HL-60 (cell line): ENCODE data around the gene FUT6.

Experiments used
- DNase-seq, 2 experiments: peaks; one replicate each; pipeline ENCODE4 v3.0.0-alpha.2; 2010 to 2020; ENCODE audit warnings: low read depth in 1 of 2, low spot score in 1 of 2
- H3K27ac ChIP-seq: fragments of 250-450 bp; sonication (Bioruptor Pico); replicated peaks from 2 replicates; pipeline ENCODE4 v1.5.1; 2020; ENCODE audit warnings: mild to moderate bottlenecking, moderate library complexity
- H3K27me3 ChIP-seq: fragments of 250-450 bp; sonication (Bioruptor Pico); 2 replicates; pipeline ENCODE4 v1.5.1; 2021; ENCODE audit warnings: mild to moderate bottlenecking, moderate library complexity; ENCODE audit not compliant: insufficient read depth, poor library complexity, severe bottlenecking
- H3K4me3 ChIP-seq: replicated peaks from 2 replicates; pipeline ENCODE4 v1.5.1; 2011; ENCODE audit warnings: mild to moderate bottlenecking, control low read depth, low read length; ENCODE audit not compliant: insufficient read depth
- GABPA ChIP-seq: IDR thresholded peaks from 2 replicates; pipeline ENCODE4 v1.6.1; 2012; ENCODE audit warnings: low read depth
- POLR2AphosphoS5 ChIP-seq: IDR thresholded peaks from 2 replicates; pipeline ENCODE4 v1.6.1; 2012; ENCODE audit warnings: low read depth
- SPI1 ChIP-seq: IDR thresholded peaks from 2 replicates; pipeline ENCODE4 v1.6.1; 2012; ENCODE audit warnings: low read depth, mild to moderate bottlenecking, borderline replicate concordance
- TF ChIP-seq, protein P1 (sequence below): IDR thresholded peaks from 2 replicates; pipeline ENCODE4 v1.6.1; 2012; ENCODE audit warnings: low read depth; ENCODE audit not compliant: insufficient replicate concordance
- TF ChIP-seq, protein P2 (sequence below): IDR thresholded peaks from one replicate; pipeline ENCODE4 v1.5.1; 2011; ENCODE audit warnings: low read length, control low read depth, inconsistent platforms; ENCODE audit not compliant: insufficient read depth

FUT6 gene

DNA sequence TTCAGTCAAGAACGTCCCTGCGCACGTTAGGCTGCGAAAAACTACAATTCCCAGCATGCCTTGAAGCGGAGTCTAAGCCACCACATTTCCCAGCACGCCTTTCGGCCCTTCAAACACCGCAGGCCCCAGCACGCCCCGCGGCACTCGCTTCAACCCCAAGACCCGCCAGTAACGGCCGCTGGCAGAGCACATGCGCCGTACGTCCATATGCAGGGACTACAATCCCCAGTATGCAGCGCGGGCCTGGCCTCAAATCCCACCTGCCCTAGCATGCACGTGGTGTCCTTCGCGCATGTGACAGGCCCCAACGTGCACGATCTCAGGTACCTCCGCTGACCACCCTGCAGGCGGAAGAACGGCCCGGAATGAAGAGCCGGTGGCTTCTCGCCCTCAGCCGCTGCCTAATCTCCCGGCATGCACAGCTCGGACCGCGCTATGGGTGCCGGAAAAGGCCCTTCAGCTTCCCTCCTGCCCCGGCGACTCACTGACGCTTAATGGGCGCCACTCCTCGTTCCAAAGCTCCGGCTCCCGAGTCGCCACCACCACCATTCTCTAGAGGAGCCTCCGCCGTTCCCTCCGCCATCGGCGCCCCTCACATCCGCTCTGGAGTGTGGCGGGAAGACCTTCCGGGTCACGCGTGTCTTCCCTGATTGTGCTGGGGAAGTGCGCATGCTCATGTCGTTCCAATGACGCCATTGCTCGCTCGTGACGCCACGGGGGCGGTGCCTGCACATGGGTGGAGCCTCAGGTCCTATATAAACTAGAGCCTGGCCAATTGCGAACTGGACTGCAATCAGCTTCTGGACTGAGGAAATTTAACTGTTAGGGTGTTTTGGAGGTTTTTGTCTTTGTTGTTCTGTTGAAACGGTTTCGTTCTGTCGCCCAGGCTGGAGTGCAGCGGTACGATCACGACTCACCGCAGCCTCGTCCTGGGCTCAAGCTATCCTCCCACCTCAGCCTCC is 48.7 kb downstream of the FUT6 start, which contains the start of gene DUS3L:
Gene DUS3L, minus strand, starts transcription at position 605 of the 962 bp plus-strand sequence. Its CDS starts 22 bp downstream, at position 583.
- Histone ChIP-seq H3K27me3 (no peaks in the 10 kb centered on the region), H3K27ac (peak within 1 kb of the TSS; percentile 100), H3K4me3 (peak within 1 kb of the TSS; percentile 60)
- TF ChIP-seq, protein P1, sequence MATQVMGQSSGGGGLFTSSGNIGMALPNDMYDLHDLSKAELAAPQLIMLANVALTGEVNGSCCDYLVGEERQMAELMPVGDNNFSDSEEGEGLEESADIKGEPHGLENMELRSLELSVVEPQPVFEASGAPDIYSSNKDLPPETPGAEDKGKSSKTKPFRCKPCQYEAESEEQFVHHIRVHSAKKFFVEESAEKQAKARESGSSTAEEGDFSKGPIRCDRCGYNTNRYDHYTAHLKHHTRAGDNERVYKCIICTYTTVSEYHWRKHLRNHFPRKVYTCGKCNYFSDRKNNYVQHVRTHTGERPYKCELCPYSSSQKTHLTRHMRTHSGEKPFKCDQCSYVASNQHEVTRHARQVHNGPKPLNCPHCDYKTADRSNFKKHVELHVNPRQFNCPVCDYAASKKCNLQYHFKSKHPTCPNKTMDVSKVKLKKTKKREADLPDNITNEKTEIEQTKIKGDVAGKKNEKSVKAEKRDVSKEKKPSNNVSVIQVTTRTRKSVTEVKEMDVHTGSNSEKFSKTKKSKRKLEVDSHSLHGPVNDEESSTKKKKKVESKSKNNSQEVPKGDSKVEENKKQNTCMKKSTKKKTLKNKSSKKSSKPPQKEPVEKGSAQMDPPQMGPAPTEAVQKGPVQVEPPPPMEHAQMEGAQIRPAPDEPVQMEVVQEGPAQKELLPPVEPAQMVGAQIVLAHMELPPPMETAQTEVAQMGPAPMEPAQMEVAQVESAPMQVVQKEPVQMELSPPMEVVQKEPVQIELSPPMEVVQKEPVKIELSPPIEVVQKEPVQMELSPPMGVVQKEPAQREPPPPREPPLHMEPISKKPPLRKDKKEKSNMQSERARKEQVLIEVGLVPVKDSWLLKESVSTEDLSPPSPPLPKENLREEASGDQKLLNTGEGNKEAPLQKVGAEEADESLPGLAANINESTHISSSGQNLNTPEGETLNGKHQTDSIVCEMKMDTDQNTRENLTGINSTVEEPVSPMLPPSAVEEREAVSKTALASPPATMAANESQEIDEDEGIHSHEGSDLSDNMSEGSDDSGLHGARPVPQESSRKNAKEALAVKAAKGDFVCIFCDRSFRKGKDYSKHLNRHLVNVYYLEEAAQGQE, result peak; percentile 54
- TF ChIP-seq POLR2AphosphoS5, result peak; percentile 91
- peak; percentile 5; the same call in 1 of the 2 replicates for TF ChIP-seq SPI1
- peak; percentile 92 for TF ChIP-seq GABPA
- TF ChIP-seq, protein P2, sequence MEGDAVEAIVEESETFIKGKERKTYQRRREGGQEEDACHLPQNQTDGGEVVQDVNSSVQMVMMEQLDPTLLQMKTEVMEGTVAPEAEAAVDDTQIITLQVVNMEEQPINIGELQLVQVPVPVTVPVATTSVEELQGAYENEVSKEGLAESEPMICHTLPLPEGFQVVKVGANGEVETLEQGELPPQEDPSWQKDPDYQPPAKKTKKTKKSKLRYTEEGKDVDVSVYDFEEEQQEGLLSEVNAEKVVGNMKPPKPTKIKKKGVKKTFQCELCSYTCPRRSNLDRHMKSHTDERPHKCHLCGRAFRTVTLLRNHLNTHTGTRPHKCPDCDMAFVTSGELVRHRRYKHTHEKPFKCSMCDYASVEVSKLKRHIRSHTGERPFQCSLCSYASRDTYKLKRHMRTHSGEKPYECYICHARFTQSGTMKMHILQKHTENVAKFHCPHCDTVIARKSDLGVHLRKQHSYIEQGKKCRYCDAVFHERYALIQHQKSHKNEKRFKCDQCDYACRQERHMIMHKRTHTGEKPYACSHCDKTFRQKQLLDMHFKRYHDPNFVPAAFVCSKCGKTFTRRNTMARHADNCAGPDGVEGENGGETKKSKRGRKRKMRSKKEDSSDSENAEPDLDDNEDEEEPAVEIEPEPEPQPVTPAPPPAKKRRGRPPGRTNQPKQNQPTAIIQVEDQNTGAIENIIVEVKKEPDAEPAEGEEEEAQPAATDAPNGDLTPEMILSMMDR, result no peak
- peak; percentile 96 to 99 for DNase-seq

GRCh38 chr19:5789886-5790558 is 49.5 kb downstream of the FUT6 start:
- TF ChIP-seq SPI1 (no peak), GABPA (no peak), POLR2AphosphoS5 (no peak)
- TF ChIP-seq, protein P1, result no peak
- TF ChIP-seq, protein P2, result no peak
- no peak for DNase-seq
- Histone ChIP-seq H3K27ac (peak overlapping the region; percentile 100), H3K27me3 (no peaks in the 10 kb centered on the region), H3K4me3 (peak overlapping the region; percentile 60)

GRCh38 chr19:5789351-5789761 is 50.1 kb downstream of the FUT6 start:
- no peaks in the 10 kb centered on the region for H3K27me3 ChIP-seq
- no peak for TF ChIP-seq POLR2AphosphoS5
- TF ChIP-seq, protein P1, result no peak
- TF ChIP-seq, protein P2, result no peak
- TF ChIP-seq GABPA, result no peak
- no peak for TF ChIP-seq SPI1
- H3K4me3 ChIP-seq, result no peak overlapping the region
- no peak for DNase-seq
- H3K27ac ChIP-seq, result no peak overlapping the region
